CD4-positive, alpha-beta T cell treated with Interleukin-17A for 1 hour (primary cell): ENCODE measurements around the gene PAX5.

ENCODE experiments used
- DNase-seq: peaks from one replicate; pipeline ENCODE4 v3.0.0-alpha.2; 2020

PAX5 gene

DNA sequence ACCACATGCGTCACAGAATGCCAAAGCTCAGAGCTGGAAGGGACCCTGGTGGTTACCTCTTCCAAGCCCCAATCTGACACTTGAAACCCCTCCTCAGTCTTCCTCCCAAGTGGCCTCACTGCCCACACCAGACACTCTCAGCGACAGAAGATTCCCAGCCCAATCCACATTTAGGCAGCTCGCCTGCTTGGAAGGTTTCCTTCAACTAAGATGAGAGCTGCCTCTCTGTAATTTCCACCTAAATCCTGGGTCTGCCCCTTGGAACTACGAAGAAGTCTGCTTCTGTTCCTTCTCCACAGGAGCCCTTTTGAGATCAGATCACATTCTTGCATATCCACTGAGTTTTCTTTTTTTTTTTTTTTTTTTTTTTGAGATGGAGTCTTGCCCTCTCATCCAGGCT, 83.7 kb downstream of the PAX5 start:
- no peak for DNase-seq

DNA sequence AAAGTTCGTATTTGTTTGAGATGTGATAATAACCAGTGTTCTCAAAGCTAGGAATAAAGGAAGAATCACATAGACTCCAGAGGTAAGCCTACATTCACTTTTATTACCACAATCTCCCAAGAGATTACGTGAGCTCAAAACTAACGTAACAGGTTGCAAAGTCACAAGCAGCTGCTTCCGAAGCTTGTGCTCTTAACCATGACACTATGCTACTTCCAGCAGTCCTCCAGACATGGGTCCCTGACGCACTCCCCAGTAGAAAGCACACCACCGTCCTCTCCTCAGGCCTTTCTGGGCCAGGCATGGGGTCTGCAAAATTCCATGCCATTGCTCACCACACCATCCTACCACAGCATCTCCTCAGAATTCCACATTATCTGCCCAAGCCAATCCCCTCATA, 84.6 kb downstream of the PAX5 start:
- DNase-seq, result no peak

DNA sequence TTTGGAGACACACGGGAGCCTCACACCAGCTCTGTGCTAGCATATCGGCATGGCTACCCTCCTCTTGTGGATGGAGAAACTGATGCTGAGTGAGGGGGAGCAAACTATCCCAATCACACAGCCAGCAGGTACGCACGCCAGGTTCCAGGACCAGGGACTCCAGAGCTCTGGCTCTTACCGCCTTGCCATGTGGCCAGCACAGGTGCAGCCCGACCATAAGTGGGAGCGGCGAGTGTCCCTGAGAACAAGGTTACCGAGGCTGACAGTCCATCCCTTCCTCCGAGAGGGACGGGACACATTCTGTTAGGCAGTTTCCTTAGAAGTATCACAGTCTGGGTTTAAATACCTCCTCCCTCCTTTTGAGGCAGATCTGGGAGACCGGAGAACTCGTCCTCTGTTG, 86.0 kb downstream of the PAX5 start:
- no peak for DNase-seq

DNA sequence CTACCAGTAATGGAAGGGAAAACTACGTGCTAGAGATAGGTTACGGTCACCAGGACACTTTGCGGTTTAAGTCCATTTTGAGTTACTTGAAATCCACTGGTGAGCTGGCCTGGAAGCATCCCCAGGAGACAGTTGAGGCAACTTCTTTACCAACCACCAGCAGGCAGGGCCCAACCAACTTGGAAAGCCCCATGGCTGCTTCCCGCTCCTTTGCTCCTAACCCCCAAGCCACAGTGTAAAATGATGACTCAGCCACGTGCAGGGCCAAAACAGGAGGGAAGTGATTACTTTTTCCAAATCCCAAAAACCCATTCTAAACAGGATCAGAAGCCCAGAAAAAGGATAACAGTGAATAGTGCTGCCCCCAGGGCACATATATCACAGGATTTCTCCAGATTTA, 87.4 kb downstream of the PAX5 start:
- no peak for DNase-seq

DNA sequence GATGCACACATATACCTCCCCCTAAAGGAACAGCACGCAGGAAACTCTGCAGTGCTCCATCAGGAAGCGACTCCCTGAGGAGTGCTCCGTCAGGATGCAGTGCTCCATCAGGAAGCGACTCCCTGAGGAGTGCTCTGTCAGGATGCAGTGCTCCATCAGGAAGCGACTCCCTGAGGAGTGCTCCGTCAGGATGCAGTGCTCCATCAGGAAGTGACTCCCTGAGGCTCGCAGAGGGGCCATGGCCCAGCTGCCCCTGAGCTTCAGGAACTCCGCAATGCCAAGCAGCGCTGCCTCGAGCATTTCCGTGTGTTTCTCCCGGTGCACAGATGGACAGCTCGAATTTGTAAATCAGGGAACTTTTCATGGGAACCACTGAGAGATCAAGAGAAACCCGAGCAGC, 88.1 kb downstream of the PAX5 start:
- DNase-seq, result no peak

DNA sequence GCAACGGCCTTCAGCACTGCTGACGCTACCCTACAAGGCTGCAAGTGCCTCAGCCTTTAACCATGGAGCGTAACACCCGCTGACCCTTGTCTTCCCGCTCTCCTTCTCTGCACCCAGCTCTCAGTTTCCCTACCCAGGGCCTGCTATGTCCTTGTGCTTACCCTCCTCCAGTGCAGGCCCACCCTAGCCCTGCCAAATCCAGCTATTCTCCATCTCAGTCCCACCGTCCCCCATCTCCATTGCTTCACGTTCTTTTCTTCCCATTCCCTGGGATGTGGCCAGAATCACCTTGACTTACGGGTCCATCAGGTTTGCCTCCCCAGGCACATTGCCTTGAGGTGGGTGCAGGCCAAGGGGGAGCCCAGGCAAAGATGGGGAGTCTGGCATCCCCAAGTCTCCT, 91.2 kb downstream of the PAX5 start:
- no peak for DNase-seq

DNA sequence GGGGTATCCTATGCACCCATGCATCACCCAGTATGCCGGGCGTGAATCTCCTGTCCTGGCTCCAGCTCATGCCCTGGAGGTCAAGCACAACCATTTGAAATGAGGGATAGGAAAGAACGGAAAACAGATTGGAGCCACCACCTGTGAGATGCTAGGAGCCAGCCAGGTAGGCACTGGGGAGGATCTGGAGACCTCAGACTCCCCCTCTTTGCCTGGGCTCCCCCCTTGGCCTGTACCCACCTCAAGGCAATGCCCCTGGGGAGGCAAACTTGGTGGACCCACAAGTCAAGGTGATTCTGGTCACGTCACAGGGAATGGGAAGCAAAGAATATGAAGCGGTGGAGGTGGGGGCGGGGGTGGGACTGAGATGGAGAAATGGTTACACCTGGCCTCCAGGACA, 92.6 kb downstream of the PAX5 start:
- no peak for DNase-seq

DNA sequence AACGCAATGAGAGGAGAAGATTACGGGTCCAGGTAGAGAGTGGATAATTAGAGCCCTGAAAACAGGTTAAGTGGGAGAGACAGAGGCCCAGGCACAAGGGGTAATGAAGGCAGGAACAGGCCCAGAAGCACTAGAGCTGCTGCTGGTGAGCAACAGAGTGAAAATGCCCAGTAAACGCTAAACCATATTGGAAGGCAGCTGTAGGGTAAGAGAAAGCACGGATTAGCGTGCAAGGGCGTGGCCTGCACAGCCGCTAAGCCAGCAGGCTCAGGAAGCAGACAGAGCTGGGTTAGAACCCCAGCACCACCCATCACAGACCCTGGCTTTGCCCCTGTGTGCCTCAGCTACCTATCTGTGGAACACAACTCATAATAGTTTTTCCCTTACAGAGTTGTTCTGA, 93.2 kb downstream of the PAX5 start:
- no peak for DNase-seq

DNA sequence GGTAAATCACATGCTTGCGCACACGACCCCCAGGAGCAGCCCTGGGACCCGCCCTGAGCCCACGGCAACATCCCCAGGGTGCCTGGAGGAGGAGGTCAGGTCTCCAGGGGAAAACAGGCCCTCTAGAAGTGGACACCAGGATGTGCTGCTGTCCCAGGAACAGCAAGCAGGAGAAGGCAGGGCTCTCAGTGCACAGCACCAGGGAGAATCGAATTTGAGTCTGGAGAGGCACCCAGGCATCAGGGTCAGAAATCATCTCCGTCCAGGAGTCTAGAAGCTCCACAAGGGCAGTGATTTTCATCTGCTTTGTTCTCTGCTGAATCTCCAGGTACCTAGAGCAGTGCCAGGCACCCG, 93.6 kb downstream of the PAX5 start:
- DNase-seq, result no peak

DNA sequence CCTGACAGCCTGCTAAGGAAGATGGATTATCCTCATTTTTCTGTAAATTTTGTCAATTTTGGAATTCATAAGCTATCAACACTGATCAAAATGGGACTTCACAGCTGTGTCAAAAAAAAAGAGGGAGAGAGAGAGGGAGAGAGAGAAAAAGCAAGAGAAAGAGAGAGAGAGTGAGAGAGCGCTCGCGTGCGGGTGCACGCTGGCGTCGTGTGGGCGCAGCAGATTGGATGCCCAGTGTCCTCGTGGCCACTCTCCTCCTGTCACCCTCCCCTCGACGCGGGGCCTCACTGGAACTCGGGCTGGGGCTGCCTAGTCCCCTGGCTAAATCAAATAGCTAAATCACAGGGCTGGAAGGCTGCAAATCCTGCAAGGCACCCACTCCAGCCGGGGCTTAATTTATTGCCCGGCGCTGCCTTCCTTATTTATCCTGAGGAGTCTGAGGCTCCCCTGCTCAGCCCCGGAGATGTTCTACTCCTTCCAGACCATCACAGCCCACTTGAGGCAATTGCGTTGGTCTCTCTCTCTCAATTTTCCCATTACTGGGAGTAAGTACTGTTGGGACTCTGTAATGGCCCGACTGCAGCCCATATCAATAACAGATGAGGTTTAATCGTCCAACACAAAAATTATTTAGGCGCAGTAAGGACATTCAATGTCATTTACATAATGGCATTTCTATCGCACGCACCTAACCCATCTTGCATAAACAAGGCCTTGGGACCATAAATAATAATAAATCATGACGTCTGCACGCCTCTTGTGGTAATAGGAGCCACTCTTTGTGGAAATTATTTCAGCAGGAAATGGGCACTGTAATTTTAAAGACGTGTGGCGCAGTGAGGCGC, 94.2 kb downstream of the PAX5 start:
- DNase-seq, result no peak

DNA sequence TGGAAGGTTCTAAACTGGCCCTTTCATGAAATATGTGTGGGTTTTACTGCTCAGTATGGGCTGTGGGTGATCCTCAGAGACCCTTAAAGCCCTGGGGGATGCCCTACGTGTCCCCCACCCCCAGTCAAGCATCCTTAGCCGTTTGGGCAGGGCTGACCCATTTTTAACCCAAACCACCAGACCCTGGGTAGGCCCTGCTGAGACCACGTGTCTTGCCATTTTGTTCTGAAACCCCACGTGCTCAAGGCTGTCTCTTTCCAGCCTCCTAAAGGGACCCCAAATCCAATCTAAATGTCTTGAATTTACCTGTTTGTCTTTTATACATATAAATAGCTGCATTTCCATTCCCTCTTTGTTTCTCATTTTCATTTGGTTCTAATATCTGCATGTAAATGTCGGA, 94.9 kb downstream of the PAX5 start:
- no peak for DNase-seq

DNA sequence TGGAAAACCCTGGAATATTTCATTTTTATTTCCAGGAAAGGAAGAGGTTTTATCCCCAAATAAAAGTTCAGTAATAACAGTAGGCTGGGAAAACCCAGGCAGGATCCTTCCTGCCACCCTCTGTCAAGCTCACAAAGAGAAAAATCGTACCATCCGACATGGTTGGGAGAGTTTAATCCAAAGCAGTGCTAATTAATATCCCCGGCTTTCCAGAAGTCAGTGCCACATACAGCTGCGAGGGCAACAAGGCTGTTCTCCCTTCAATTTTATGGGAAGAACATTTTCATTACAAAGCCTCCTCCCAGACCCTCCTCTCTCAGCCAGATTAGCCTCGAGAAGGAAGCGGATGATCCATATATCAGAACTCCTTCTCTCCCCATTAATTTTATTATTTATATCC, 95.5 kb downstream of the PAX5 start:
- DNase-seq, result no peak

DNA sequence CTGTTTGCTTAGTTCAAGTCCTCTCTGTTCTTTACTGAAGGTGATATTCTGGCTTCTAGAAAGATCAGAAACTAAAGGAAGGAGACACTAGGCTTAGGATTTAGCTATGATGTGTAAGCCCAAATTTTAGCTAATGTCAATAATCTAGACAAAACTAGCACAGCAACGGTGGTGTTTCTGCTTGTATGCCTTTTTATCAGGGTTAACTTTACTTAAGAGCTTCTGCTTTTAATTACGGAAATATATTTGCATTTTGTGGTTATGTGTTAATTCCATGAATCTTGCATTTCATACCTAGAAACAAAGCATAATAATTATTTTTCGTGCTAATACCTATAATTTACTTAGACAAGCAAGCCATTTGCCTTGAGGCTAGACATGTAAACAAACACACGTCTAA, 96.1 kb downstream of the PAX5 start:
- no peak for DNase-seq

DNA sequence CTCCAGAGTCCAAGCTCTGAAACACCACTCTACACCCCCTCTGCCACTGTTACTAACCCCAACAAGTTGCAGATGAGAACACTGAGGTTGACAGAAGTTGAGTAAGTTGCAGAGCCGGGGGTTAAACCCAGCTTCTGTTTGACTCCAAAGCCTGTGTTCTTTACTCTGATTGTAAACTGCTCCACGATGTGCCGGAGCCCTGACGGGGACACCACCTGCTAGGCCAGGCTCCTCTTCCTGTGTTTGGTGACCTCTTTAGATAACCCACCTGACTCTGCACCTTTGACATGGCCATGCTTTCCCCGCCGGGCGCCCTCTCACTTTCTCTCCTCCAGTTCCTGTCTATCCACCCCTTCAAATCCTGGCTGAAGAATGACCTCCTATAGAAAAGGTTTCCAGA, 96.7 kb downstream of the PAX5 start:
- DNase-seq, result no peak

DNA sequence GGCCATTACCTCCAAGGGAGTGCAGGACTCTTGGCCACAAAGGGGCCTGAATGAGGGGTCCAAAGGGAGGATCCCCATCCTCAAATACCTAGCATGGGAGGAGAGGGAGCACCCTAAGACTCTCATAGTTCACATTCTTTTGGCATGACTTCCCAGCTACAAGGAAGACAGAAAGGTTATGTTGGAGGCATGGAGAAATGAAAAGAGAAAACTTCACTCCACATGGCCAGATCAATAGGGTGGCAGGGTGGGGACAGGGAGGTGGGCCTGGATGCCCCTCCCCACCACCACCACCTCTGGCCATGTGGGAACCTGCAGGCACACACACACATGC, 97.6 kb downstream of the PAX5 start:
- no peak for DNase-seq

DNA sequence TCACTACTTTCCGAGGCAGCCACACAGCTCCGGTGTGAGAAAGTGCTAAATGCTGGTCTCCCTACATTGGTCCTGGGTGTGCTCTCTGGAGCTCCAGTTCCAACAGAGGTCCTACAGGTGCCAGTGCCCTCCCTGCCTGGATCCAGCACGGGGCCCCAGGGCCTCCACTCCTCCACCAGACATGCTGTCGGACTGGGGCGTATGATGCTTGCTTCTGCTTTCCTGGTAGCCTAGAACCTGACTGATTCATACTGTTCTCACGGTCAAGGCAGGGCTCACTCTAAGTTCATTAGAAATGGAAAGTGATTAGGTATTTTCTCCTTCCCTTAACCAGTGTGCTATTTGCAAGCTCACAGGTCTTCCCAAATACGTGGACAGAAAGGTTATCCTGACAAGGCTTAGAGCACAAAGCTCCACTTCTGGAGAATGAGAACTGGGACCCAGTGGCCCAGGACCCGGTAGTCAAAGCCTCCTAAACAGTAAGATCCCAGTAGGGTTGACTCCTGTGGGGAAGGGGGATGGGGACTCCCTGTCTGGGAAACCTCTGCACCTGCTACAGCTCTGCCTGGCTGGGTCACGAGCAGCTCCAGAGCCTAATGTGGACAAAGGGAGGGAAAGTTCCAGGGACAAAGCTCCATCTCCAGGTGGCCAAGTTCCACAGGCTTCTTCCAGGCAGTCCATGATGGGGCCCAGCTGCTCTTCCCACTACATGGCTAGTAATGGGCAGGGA, 98.1 kb downstream of the PAX5 start:
- DNase-seq, result no peak

DNA sequence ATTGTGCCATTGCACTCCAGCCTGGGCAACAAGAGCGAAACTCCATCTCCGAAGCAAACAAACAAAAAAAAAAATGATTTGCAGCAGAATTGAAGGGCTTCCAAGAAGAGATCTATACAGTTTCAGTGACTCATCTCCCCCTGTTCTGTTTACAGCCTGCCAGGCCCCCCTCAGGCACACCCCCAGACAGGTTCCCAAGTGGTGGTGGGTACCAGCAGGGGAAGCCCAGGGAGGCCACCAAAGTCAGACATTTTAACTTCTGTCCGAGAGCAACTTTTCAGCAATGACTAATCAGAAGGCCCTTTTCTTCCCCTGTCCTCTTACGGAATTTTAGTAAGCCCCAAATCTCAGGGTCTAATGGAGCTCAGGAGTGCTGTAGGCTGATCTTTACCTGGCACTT, 98.7 kb downstream of the PAX5 start:
- no peak for DNase-seq

DNA sequence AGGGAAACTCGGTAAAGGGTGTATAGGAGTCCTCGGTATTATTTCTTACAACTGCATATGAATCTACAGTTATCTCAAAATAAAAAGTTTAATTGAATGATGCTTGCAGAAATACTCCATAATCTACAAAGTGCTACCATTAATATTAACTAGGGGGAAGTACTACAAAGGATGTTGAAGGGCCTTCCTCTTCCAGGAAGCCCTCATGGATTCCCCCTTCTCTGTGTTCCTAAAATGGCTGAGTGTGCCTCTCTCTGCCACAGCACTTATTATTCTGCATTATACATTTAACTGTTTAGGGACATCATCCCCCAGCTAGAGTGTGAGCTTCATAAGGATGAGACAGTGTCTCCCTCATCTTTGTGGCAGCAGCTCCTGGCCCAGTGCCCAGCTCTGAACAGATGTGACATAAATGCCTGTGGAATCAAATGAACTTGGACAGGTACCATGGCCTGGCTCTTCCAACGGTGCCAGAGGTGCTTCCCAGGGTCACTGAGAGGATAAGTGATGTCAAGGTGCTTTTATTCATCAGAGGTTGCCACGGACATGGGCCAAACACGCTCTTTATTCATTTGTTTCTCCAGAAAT, 99.5 kb downstream of the PAX5 start:
- DNase-seq, result no peak

DNA sequence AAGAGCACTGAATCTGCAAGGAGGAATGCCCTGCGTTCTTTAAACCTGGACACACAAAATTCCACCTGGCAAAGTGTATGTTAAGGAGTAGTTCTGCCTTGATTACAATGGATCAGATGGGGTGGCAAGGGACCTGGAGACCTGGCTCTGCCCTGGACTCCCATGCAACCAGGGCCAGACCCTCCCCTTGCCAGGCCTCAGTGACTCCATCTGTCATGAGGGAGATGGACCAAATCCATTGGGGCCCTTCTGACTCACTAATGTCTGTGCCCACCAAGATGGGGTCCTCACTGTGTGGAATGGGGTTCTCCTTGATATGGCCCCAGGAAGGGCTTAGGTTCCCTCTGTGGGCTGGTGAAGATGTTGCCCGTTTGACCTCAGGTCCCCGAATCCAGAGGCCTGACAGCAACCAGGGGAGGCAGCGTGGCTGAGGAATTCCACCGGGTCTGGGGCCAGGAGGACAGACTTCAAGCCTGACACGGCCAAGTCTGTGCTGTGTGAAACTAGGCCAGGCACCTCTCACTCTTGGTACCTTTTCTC, 100.3 kb downstream of the PAX5 start:
- DNase-seq, result no peak

DNA sequence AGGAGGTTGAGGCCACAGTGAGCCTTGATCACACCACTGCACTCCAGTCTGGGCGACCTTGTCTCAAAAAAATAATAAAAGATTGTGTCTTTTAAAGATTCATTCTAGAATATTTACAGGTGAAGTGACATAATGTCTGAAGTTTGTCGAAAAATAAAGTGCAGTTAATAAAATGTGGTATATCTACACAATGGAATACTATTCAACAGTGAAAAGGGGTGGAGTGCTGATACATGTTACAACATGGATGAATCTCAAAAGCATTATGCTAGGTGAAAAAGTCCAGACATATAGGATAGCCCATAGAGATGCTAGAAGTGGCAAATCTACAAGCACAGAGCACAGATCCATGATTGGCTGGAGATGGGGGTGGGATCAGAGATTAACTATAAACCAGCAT, 101.9 kb downstream of the PAX5 start:
- DNase-seq, result no peak

DNA sequence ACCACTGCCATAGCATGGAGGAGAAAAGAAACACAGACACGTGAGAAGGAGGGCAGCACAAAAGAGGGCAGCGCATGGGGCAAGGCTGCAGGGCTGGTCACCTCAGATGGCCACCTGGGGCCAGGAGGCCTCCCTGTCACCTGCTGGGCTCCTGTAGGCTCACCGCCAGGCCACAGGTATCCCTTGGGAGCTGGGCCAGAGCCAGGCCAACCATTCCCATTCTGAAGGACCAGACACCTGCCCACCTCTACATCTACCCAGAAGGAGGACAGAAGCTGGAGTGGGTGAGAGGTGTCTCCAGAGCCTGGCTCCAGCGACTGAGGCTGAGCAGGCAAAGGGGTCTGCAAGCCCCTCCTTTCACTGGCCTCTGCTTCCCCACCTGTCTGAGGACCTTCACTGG, 103.1 kb downstream of the PAX5 start:
- DNase-seq, result no peak

DNA sequence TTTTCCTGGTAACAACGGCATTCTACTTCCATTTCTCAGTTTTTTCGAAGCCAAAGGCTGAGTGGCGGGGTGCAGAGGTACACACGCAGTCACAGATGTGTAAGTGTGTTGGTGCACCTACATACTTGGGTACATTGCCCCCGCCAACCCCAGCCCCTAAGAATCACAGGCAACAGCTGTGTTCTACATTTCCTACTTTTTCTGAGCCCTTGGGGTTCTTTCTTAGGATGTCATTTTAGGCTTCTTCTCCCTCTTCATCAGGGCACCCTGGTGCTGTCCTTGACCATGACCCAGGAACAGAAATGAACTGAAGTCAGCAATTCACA, 104.8 kb downstream of the PAX5 start:
- DNase-seq, result no peak

DNA sequence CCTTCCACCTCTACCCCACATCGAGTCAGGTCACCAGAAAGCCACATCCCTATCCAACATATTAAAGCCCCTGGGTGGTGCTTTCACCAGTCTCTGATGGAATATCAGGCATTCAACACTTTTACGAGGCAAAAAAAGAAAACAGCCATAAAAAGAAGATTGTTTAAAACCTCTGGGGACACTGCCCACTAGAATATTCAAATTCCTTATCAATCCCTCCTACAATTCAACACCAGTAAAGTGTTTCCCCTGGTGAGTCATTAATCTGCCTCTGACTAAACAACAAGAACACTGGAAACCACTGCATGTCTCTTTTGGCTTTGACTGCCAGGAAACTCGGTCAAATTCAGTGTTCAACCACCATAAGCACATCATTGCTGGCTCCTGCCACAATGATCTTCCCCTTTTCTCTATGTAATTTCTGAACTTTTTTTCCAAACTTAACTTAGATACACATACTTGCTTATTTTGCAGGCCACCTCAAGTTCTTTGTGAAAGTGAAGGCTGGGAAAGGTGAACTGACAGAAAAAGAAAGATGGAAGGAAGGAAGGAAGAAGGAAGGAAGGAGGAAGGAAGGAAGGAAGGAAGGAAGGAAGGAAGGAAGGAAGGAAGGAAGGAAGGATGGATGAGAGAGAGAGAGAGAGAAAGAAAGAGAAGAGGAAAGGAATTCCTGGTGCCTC, 105.3 kb downstream of the PAX5 start:
- DNase-seq, result no peak

DNA sequence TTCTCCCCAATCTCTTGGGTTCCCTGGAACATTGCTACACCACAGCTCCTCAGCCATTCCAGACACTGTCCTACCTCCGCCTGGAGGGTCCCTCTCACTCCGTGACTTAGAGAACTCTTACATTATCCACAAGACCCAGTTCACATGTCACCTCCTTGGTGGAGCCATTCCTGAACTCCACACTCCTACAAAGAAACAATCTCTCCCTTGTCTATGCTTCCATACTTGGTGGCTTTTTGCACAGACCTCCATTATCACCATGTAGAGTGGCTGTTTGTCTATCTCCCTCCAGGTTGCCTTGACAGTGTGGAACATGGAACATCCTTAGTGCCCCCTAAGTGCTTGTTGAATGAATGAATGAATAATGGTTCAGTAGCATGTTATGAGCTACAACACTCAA, 105.9 kb downstream of the PAX5 start:
- DNase-seq, result no peak
